Endothelial cell of umbilical vein (primary cell): Measurements from ENCODE around the gene TPPP2. TPM values are rescaled to one million over a fixed set of nuclear protein-coding genes. Genes with fewer than 3 reads are reported as not detected.
A peak's percentile ranks its signal among the peaks of the same experiment; 100 is the strongest.

ENCODE experiments used
- BruUV-seq: library from RNA; stranded (reverse); fragments of 400-500 nt; replicated peaks from 2 replicates; lab custom pipeline; 2021; lab: Mats Ljungman, UMichigan
- CTCF ChIA-PET: fragments of 300-600, 350-600 bp; sonication (Branson Sonifier 250); formaldehyde crosslinking; loops from one replicate; lab custom pipeline; 2021; ENCODE audit warnings: antibody characterized with exemption, inconsistent platforms; lab: Charles Lee
- POLR2A ChIA-PET: fragments of 300-600, 350-600 bp; sonication (Branson Sonifier 250); formaldehyde crosslinking; loops from one replicate; lab custom pipeline; 2021; ENCODE audit warnings: antibody characterized with exemption, inconsistent platforms; lab: Charles Lee
- DNase-seq: peaks from one replicate; pipeline ENCODE4 v3.0.0-alpha.2; 2011; ENCODE audit warnings: low read depth, low spot score
- FAIRE-seq: peaks from 2 replicates; lab custom pipeline; 2011; peaks lifted over from hg19 to GRCh38; lab: Jason Lieb, UNC
- H2AFZ ChIP-seq: 2 replicates; pipeline ENCODE4 v1.6.0; 2012; ENCODE audit warnings: low read depth, low read length, control low read depth, inconsistent platforms
- H3K27ac ChIP-seq: 2 replicates; pipeline ENCODE4 v1.5.1; 2011; ENCODE audit warnings: low read depth, mild to moderate bottlenecking, control low read depth, low read length, moderate library complexity; ENCODE audit not compliant: insufficient read depth
- H3K27me3 ChIP-seq, 2 experiments: 2 replicates each; pipeline versions ENCODE4 v1.6.0 to v1.6.1; 2011; ENCODE audit warnings: low read length in 2 of 2, mixed read lengths in 1 of 2; ENCODE audit not compliant: control insufficient read depth in 2 of 2, insufficient read depth in 2 of 2
- H3K36me3 ChIP-seq, 2 experiments: 2 replicates in 1 of 2; 3 replicates in 1 of 2; pipeline ENCODE4 v1.5.1; 2011; ENCODE audit warnings: low read length in 2 of 2, mild to moderate bottlenecking in 1 of 2, moderate library complexity in 1 of 2; ENCODE audit not compliant: control insufficient read depth in 2 of 2, insufficient read depth in 2 of 2; ENCODE audit errors: extremely low read depth in 1 of 2
- H3K4me1 ChIP-seq: 3 replicates; pipeline ENCODE4 v1.5.1; 2011; ENCODE audit warnings: mild to moderate bottlenecking, low read length; ENCODE audit not compliant: control insufficient read depth, insufficient read depth; ENCODE audit errors: extremely low read depth
- H3K4me2 ChIP-seq: 2 replicates; pipeline ENCODE4 v1.6.1; 2011; ENCODE audit warnings: low read length, control low read depth, mixed read lengths; ENCODE audit not compliant: insufficient read depth
- H3K4me3 ChIP-seq, 3 experiments: fragments of 200-600 bp in 1 of 3; sonication (generic), shearing (Covaris generic) in 1 of 3; replicated peaks in 1 of 3; 2 replicates each; pipeline ENCODE4 v1.5.1; 2011 to 2016; ENCODE audit warnings: control low read depth in 3 of 3, low read length in 3 of 3, mild to moderate bottlenecking in 2 of 3, inconsistent platforms in 1 of 3, low read depth in 1 of 3, moderate library complexity in 1 of 3; ENCODE audit not compliant: insufficient read depth in 1 of 3
- H3K79me2 ChIP-seq: 2 replicates; pipeline ENCODE4 v1.6.0; 2012; ENCODE audit warnings: low read length, inconsistent platforms; ENCODE audit not compliant: control insufficient read depth, insufficient read depth
- H3K9ac ChIP-seq: replicated peaks from 2 replicates; pipeline ENCODE3; 2011; ENCODE audit warnings: low read length, control low read depth; ENCODE audit not compliant: insufficient read depth; ENCODE audit errors: extremely low read depth
- H3K9me1 ChIP-seq: replicated peaks from 3 replicates; pipeline ENCODE4 v1.6.0; 2011; ENCODE audit warnings: mild to moderate bottlenecking, low read length; ENCODE audit not compliant: control insufficient read depth, insufficient read depth; ENCODE audit errors: extremely low read depth
- H3K9me3 ChIP-seq: replicated peaks from 2 replicates; pipeline ENCODE4 v1.5.1; 2012; ENCODE audit warnings: low read length, inconsistent platforms; ENCODE audit not compliant: control insufficient read depth, insufficient read depth
- H4K20me1 ChIP-seq: replicated peaks from 2 replicates; pipeline ENCODE3; 2011; ENCODE audit warnings: mild to moderate bottlenecking, low read length; ENCODE audit not compliant: control insufficient read depth, insufficient read depth; ENCODE audit errors: extremely low read depth
- EZH2 ChIP-seq: IDR thresholded peaks from 2 replicates; pipeline ENCODE4 v1.6.1; 2012; ENCODE audit warnings: borderline replicate concordance, low read depth, mild to moderate bottlenecking, moderate library complexity, low read length, inconsistent platforms; ENCODE audit not compliant: severe bottlenecking
- FOS ChIP-seq: IDR thresholded peaks from 2 replicates; pipeline ENCODE4 v1.6.1; 2011; ENCODE audit warnings: mild to moderate bottlenecking, low read length, moderate library complexity, borderline replicate concordance; ENCODE audit not compliant: insufficient read depth
- GATA2 ChIP-seq: IDR thresholded peaks from 2 replicates; pipeline ENCODE4 v1.7.0; 2011; ENCODE audit warnings: low read depth, mild to moderate bottlenecking, moderate library complexity, mixed read lengths, low read length; ENCODE audit not compliant: insufficient read length, insufficient read depth
- JUN ChIP-seq: IDR thresholded peaks from 2 replicates; pipeline ENCODE4 v1.6.1; 2011; ENCODE audit warnings: borderline replicate concordance, low read depth; ENCODE audit not compliant: insufficient read length, insufficient read depth
- MYC ChIP-seq: IDR thresholded peaks from one replicate; pipeline ENCODE4 v1.6.1; 2011; ENCODE audit warnings: mild to moderate bottlenecking, low read depth, low read length
- POLR2A ChIP-seq: IDR thresholded peaks from 2 replicates; pipeline ENCODE4 v1.6.1; 2012; ENCODE audit warnings: low read depth, mild to moderate bottlenecking, control low read depth, low read length
- POLR2AphosphoS5 ChIP-seq: IDR thresholded peaks from 2 replicates; pipeline ENCODE4 v1.6.1; 2012; ENCODE audit warnings: low read depth, mild to moderate bottlenecking, control low read depth, low read length, moderate library complexity; ENCODE audit not compliant: insufficient read depth
- dilution Hi-C: fragments of 300-500 bp; cut with MboI; formaldehyde crosslinking; loops from one replicate; pipeline ENCODE4 v1.15.0; 2019; ENCODE audit warnings: low sequenced_read_pairs; ENCODE audit not compliant: extremely low pct_ligation_motif_present
- intact Hi-C: fragments of 100-400 bp; cut with micrococcal nuclease; formaldehyde crosslinking; loops from one replicate; pipeline ENCODE4 v1.10.0; 2022
- polyA plus RNA-seq, 4 experiments: library from polyadenylated mRNA; depleted of rRNA in 3 of 4; stranded (reverse) in 3 of 4; unstranded in 1 of 4; fragments of >200 nt; gene quantifications; 2 replicates each; pipeline versions ENCODE4 v1.2.1 to v1.2.3, GENCODE V29; 2011 to 2012; ENCODE audit warnings: missing spikeins in 1 of 4
- total RNA-seq: library from RNA; stranded (reverse); gene quantifications from 2 replicates; pipeline ENCODE4 v1.2.3, GENCODE V29; 2021
- TF ChIP-seq, protein P1 (sequence below), 2 donors: IDR thresholded peaks; 1 replicate in 1 of 2; 2 replicates in 1 of 2; pipeline ENCODE4 v1.5.1; 2011; ENCODE audit warnings: low read length in 2 of 2, mild to moderate bottlenecking in 2 of 2, moderate library complexity in 2 of 2, control low read depth in 1 of 2, inconsistent platforms in 1 of 2, low read depth in 1 of 2; ENCODE audit not compliant: insufficient read depth in 1 of 2; ENCODE audit errors: extremely low read depth in 1 of 2
- TF ChIP-seq, protein P2 (sequence below): IDR thresholded peaks from 2 replicates; pipeline ENCODE4 v1.6.1; 2011; ENCODE audit not compliant: insufficient read depth, insufficient read length

TPPP2 gene
- total and polyA plus RNA-seq, 2 donors (not counting 3 experiments of a cell fraction or from before 2014, with no cell fraction given) = not detected

DNA sequence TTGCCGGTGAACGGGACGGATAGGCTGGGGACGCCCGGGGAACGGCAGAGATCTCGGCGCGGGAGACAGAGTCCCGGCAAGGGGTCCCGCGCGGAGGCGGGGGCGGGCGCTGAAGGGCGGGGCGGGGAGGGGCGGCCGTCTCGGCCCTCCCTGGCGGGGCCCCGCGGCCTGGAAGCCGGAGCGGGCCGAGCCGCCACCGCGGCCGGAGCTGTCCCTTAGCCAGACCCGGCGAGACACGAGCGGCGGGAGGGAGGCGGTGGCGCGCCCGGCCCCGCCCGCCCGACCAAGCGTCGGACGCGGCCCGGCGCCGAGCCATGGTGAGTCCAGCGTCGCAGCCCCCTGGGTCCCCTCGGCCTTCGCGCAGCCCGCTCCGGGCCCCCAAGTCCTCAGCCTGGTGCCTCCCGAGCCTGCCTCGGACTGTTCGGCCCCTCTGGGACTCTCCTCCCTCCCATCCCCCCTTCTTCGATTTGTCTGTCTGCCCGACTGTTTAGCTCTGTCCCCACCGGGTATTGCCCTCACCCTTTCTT lies 40.1 kb downstream of the TPPP2 start, which contains the start of gene ARHGEF40:
Gene ARHGEF40, plus strand, starts transcription at position 222 of the 527 bp plus-strand sequence. Its CDS starts 93 bp downstream, at position 315.
- no peak for TF ChIP-seq FOS
- Histone ChIP-seq H3K36me3 (peaks cover 0 to 2% of the 10 kb centered on the region in 2 experiments), H2AFZ (peak within 1 kb of the TSS; percentile 31), H3K4me3 (peak within 1 kb of the TSS in 2 of 3 experiments; percentile 54 to 55), H3K79me2 (no peaks in the 10 kb centered on the region), H3K9me3 (no peaks in the 10 kb centered on the region), H3K9me1 (no peaks in the 10 kb centered on the region), H3K27ac (no peak within 1 kb of the TSS), H4K20me1 (no peaks in the 10 kb centered on the region), H3K4me1 (peaks cover 10% of the 10 kb centered on the region), H3K4me2 (peak within 1 kb of the TSS; percentile 58), H3K9ac (peak within 1 kb of the TSS; percentile 32), H3K27me3 (peaks cover 19 to 38% of the 10 kb centered on the region in 2 experiments)
- no TSS peak for BruUV-seq
- CTCF ChIA-PET = interaction anchor here (0.6 to 3.4 kb wide), 11 partner anchors 9 to 109 kb away, joined by 3 to 49 read pairs (median 6); no protein-coding TSS in a partner anchor
- FAIRE-seq = no peak
- POLR2A ChIA-PET = no interaction called here
- intact Hi-C loops (no loop called here), dilution Hi-C loops (no loop called here)
- DNase-seq = peak; percentile 8

DNA sequence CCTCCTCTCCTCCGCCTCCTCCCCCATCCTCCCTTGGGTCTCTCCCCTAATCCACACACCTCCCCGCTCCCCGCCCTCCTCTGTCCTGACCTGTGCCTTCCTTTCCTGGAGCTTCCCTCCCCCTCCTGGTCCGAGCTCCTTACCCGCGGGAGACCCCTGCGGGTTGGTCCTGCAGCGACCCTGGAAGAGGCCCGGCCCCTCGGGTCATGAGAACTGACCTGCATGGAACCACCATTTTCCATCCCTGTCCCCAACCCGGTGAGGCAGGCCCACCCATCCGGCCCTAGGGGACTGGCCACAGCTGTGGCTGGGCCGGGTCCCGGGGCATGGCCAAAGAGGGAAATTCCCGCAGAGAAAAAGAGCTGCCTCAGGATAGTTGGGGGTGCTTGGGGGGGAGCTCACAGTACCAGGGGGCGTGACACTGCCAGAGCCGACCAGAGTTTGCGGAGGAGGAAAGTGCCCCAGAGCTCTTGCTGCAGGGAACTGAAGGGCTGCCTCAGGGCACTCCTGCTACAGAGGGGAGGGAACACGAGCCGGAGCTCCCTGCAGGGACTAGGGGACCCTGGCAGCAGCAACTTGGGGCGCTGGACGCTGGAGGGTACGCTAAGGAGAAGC lies 40.7 kb downstream of the TPPP2 start:
- peak overlapping the region; percentile 32 for H3K9ac ChIP-seq
- peak overlapping the region in 2 of 3 experiments; percentile 54 to 55 for H3K4me3 ChIP-seq
- H3K27me3 ChIP-seq = peaks cover 16 to 38% of the 10 kb centered on the region in 2 experiments
- H3K4me2 ChIP-seq = peak overlapping the region; percentile 58
- FAIRE-seq (no peak), DNase-seq (peak; percentile 7)
- ChIA-PET CTCF (interaction anchor here (0.9 to 3.4 kb wide), 19 partner anchors 9 to 122 kb away, joined by 3 to 49 read pairs (median 6); partner anchors contain the start of gene TMEM253), POLR2A (interaction anchor here (1.9 kb wide), 1 partner anchor 34 kb away, joined by 4 read pairs; no protein-coding TSS in a partner anchor)
- intact Hi-C loops (loop anchor here (1.0 kb wide), 1 partner anchor 17 kb away; no protein-coding TSS in a partner anchor), dilution Hi-C loops (no loop called here)
- H3K79me2 ChIP-seq = no peaks in the 10 kb centered on the region
- H3K36me3 ChIP-seq = peaks cover 0 to 2% of the 10 kb centered on the region in 2 experiments
- H3K4me1 ChIP-seq = peaks cover 10% of the 10 kb centered on the region
- BruUV-seq = no TSS peak
- H3K27ac ChIP-seq = no peak overlapping the region
- H2AFZ ChIP-seq = peak overlapping the region; percentile 0
- TF ChIP-seq, protein P1, sequence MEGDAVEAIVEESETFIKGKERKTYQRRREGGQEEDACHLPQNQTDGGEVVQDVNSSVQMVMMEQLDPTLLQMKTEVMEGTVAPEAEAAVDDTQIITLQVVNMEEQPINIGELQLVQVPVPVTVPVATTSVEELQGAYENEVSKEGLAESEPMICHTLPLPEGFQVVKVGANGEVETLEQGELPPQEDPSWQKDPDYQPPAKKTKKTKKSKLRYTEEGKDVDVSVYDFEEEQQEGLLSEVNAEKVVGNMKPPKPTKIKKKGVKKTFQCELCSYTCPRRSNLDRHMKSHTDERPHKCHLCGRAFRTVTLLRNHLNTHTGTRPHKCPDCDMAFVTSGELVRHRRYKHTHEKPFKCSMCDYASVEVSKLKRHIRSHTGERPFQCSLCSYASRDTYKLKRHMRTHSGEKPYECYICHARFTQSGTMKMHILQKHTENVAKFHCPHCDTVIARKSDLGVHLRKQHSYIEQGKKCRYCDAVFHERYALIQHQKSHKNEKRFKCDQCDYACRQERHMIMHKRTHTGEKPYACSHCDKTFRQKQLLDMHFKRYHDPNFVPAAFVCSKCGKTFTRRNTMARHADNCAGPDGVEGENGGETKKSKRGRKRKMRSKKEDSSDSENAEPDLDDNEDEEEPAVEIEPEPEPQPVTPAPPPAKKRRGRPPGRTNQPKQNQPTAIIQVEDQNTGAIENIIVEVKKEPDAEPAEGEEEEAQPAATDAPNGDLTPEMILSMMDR (IDR thresholded peaks at IDR 0.05; ENCODE audit: extremely low read depth in 1 of 2, insufficient read depth in 1 of 2, low read depth in 1 of 2, low read length in 2 of 2) = no peak
- no peak for TF ChIP-seq MYC
- TF ChIP-seq EZH2 = no peak
- no peak for TF ChIP-seq POLR2A
- TF ChIP-seq POLR2AphosphoS5 = no peak
- TF ChIP-seq GATA2 = no peak
- TF ChIP-seq JUN = no peak
- TF ChIP-seq, protein P2, sequence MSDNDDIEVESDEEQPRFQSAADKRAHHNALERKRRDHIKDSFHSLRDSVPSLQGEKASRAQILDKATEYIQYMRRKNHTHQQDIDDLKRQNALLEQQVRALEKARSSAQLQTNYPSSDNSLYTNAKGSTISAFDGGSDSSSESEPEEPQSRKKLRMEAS = no peak
- no peak for TF ChIP-seq FOS
- no peaks in the 10 kb centered on the region for H3K9me3 ChIP-seq
- H3K9me1 ChIP-seq = no peaks in the 10 kb centered on the region
- no peaks in the 10 kb centered on the region for H4K20me1 ChIP-seq
